Endometrial microvascular endothelial cells (primary cell): ENCODE measurements around the gene ACOX3. TPM values are rescaled to one million over a fixed set of nuclear protein-coding genes. Genes with fewer than 3 reads are reported as not detected.

Experiments used
- in situ Hi-C: cut with HindIII; loops from 2 replicates; pipeline ENCODE4 v1.10.0; 2017; ENCODE audit warnings: low sequenced_read_pairs, low pct_unique_long_range_greater_than_20kb; ENCODE audit errors: inconsistent ontology term
- total RNA-seq: library from RNA; depleted of rRNA; stranded (reverse); fragments of >200 nt; gene quantifications from one replicate; pipeline ENCODE4 v1.2.3, GENCODE V29; 2015; ENCODE audit errors: inconsistent ontology term

ACOX3 gene
- total RNA-seq, 1 donor from 2014 or later = 26.0 TPM

- in situ Hi-C loops = no loop called here
Observed at GRCh38 chr4:8380511-8381415, 59.8 kb downstream of the ACOX3 start.

- in situ Hi-C loops = no loop called here
Observed at GRCh38 chr4:8379771-8380170, 60.8 kb downstream of the ACOX3 start.

GRCh38 chr4:8379281-8379680 is 61.2 kb downstream of the ACOX3 start:
- in situ Hi-C loops = no loop called here

DNA sequence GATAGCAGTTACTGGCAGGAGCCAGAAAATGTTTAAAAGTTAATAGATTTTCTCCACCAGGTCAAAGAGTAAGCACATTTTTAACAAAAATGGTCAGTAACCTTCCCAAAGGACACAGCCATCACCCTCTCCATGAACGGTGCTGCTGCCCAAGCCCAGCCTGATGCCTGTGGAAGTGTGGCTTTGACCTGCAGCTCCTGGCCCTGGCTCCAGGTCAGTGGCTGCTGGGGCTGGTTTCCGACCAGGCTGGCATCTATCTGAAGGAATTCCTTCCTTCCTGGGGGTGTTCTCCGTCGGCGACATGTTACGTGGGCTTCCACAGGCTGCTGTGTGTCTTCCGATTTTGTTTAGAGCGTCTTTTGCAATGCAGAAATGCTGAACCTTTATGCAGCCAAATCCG is 61.7 kb downstream of the ACOX3 start:
- in situ Hi-C loops = no loop called here

DNA sequence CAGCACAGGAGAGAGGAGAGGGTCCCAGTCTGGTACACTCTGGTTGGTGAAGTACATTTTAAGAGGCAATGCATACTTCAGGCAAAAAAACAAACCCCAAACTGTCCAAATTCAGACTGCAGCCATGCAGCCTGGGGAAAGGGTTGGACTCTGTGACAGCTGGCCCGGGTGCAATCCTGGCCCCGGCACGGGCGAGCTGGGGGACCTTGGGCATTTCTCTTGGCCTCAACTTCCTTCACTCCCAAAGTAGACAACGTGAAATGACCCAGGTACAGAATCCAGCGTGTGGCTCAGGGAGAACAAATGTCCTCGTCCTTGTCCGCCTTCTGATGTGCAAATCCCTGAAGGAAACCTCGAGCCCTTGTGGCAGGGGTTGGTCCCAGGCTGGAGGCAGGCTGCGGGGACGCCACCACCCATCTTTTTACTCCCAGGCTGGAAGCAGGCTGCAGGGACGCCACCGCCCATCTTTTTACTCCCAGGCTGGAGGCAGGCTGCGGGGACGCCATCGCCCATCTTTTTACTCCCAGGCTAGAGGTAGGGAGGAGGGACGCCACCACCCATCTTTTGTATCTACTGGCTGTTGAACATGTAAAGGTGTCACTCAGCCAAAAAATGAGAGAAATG is 62.3 kb downstream of the ACOX3 start:
- in situ Hi-C loops = no loop called here

- in situ Hi-C loops = no loop called here
Observed at GRCh38 chr4:8377103-8378075, 63.1 kb downstream of the ACOX3 start.

GRCh38 chr4:8376361-8377102 is 64.0 kb downstream of the ACOX3 start:
- in situ Hi-C loops = no loop called here

GRCh38 chr4:8374851-8375649 is 65.5 kb downstream of the ACOX3 start:
- in situ Hi-C loops = no loop called here

DNA sequence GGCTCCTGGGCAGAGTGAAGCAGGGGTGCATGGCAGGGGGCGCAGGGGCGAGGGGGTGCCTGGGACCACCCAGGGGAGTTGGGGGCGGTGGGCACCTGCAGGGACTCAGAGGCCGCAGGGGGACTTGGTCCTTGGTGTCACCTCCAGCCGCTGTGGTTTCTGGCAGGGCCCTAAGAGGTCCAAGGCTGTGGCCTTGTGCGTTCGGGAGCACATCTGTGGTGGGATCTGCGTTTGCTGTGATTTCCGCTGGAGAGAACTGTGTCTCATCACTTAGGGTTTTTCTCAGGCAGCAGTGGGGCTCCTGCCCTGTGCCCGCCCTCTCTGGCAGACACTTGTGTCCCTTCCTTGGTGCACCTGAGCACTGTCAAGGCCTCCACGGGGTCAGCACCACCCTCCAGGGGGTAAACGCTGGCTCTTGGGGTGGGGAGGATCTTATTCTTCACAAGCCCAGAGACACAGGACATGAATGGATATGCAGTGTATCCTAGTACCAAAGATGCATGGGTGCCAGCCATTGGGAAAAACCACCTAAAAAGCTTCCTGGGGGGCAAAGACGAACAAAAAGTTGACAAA is 66.5 kb downstream of the ACOX3 start:
- in situ Hi-C loops = no loop called here

- in situ Hi-C loops = no loop called here
Observed at GRCh38 chr4:8373270-8373972, 67.1 kb downstream of the ACOX3 start.

- in situ Hi-C loops = no loop called here
Observed at GRCh38 chr4:8372506-8372905, 68.0 kb downstream of the ACOX3 start.

DNA sequence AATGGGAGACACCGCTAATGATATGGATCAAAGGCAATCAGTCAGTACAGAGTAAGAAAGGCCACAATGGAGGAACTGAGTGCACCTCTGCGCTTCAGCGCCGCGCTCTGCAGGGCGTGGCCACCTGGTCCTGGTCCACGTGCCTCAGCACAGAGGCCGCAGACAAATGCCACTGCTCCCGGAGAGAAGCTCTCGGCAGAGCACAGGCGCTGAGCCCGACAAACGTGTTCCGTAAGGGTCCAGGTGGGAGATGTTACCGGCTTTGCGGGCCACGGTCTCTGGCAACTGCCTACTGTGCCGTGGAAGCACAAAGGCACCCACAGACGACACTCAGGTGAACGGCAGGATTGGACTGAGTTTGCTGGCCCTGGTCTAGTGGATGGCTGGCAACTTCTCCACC is 68.9 kb downstream of the ACOX3 start:
- in situ Hi-C loops = no loop called here

DNA sequence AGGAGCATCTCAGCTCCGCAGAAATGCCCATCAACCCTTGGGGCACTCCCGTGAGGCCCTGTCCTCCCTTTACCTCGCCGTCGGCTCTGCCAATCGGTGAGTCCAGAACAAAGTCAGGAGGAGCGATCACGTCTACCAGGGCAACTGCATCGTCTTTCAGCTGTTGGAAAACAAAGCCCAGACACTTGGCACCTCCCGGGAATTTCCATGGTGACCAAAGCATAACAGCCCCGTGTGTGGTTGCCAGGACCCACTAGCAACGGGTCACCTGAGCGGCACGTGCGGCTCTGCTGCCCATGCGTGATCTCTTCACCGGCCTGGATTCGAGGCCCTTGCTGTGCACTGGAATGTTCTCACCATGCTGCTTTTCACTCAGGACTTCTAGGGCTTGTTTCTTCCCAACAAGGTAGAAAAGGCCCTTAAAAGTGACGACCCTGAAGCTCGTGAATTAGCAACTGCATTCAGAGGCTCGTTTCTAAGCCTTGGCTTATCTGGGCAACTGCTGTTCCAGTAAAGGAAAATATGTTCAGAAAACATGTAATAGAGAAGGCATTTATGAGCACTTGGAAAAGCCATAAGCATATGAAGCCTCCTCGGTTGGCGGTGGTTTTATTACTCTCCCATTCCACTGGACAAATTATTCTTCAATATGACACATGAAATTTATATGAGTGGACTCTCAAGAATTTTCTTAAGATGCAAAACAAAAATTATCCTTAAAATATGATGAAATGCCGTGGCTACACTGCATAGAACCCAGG is 69.5 kb downstream of the ACOX3 start:
- in situ Hi-C loops = no loop called here

DNA sequence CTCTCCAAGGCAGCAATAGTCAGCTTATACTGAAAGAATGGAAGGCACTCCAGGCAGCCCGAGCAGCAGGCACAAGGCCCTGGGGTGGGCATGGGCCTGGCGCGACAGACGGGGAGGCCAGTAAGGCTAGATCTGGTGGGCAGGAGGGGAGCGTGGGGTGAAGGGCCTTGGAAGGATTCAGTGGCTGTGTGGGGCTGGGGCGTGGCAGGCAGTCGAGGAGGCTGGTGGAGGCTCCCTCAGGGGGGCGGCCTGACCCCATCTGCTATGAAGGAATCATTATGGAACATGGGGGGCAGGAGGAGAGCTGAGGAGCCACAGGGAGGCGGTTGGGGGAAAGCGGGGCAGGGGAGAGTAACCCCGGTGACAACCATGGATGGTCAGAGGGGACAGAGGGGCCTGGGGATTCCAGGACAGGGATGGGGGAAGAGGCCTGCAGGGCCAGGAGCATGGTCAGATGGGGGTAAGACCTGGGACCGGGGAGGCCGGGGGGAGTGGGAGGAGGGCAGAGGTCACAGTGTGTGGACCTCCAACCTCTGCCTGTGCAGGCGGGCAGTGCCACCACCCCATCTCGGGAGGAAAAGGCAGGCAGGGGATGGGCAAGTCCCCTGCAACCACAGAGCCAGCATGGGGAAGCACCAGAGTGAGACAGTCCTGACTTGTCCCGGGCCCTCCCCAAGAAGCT is 70.3 kb downstream of the ACOX3 start:
- in situ Hi-C loops = no loop called here

DNA sequence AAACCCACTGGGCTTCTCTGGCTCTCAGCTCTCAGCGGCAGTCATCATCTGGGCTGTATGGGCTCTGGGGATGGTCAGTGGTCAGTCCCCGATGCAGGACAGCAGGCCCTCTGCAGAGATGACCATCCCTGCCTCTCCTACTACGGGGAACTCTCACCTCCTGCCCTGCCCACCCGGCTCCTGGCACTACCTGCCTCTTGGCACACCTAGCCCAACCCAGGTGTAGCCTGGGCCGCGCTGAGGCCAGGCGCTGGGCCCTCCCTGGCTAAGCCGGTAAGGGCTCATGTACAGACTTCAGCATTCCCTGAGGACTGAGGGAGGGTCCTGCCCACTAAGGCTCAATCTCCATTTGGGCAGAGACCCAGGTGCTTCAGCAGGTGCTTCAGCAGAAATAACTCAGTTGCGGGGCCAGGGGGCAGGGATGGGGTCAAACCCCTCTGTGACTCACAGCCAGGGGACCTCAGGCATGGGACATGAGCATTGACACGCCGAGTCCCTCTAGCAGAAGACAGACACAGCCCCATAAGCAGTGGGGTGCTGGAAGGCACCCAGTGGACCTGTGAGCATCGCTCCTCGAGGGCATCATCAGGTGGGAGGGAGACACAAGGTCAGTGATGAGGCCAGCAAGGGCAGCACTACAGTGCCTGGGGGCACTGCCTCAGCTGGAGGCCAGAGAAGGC is 71.0 kb downstream of the ACOX3 start:
- in situ Hi-C loops = no loop called here
